ENCODE data around the gene TLK1. TPM values are rescaled to one million over a fixed set of nuclear protein-coding genes. Genes with fewer than 3 reads are reported as not detected.

The TLK1 gene
- total and polyA plus RNA-seq, 4 donors = 8.5 to 54.4 (median 27.3) TPM

DNA sequence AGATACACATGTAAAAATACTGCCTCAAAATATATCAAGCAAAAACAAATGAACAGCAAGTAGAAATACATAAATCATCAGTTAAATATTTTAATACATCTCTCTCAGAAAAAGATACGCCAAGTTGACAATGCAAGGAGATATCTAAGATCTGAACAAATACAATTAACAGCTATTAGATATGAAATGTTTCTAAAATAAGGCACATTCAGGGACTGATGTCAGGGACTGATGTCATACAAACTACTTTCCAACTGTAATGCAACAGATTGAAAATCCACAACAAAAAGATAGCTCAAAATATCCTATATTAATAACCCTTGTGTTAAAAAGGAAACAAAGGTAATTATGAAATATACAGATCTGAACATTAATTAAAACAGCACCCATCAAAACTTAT, 51.7 kb downstream of the TLK1 start:
- WGBS, 2 donors = 85 to 86% methylated on average over 1 of the region's 1 CpG
- H3K4me1 ChIP-seq (ENCODE audit: control insufficient read depth in 5 of 5, insufficient read depth in 5 of 5, low read length in 5 of 5) = no peaks in the 10 kb centered on the region
- H3K9ac ChIP-seq (ENCODE audit: insufficient read depth in 1 of 2, low read length in 2 of 2) = no peak overlapping the region
- DNase-seq (no peak), ATAC-seq (ENCODE audit: insufficient read depth, low FRiP score) (no peak)
- peaks cover 0 to 4% (median 0%) of the 10 kb centered on the region in 4 donors for H3K36me3 ChIP-seq (ENCODE audit: control insufficient read depth in 4 of 4, insufficient read depth in 4 of 4, low read length in 4 of 4)
- H3K27ac ChIP-seq (ENCODE audit: low read depth in 1 of 2, low read length in 1 of 2) = no peak overlapping the region
- H3K9me3 ChIP-seq (ENCODE audit: control insufficient read depth in 4 of 4, insufficient read depth in 3 of 4, low read length in 3 of 4) = peaks cover 0 to 4% (median 0%) of the 10 kb centered on the region in 4 donors
- no peak overlapping the region for H3K4me3 ChIP-seq
- H3K27me3 ChIP-seq (ENCODE audit: control insufficient read depth in 3 of 3, insufficient read depth in 3 of 3, low read length in 2 of 3) = no peaks in the 10 kb centered on the region
- TF ChIP-seq, protein P1, sequence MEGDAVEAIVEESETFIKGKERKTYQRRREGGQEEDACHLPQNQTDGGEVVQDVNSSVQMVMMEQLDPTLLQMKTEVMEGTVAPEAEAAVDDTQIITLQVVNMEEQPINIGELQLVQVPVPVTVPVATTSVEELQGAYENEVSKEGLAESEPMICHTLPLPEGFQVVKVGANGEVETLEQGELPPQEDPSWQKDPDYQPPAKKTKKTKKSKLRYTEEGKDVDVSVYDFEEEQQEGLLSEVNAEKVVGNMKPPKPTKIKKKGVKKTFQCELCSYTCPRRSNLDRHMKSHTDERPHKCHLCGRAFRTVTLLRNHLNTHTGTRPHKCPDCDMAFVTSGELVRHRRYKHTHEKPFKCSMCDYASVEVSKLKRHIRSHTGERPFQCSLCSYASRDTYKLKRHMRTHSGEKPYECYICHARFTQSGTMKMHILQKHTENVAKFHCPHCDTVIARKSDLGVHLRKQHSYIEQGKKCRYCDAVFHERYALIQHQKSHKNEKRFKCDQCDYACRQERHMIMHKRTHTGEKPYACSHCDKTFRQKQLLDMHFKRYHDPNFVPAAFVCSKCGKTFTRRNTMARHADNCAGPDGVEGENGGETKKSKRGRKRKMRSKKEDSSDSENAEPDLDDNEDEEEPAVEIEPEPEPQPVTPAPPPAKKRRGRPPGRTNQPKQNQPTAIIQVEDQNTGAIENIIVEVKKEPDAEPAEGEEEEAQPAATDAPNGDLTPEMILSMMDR (IDR thresholded peaks at IDR 0.05; ENCODE audit: control extremely low read depth, extremely low read depth) = no peak

DNA sequence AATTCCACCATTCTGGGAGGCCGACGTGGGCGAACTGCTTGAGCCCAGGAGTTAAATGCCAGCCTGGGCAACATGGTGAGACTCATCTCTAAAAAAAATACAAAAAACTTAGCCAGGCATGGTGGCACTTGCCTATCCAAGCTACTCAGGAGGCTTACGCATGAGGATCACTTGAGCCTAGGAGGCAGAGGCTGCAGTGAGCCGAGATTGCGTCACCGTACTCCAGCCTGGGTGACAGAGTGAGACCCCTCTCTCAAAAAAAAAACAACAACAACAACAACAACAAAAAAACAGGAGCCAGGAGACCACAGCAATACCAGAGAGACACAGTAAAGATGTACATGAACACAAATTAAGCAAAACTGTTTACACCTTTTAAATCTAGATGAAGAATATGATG, 52.9 kb downstream of the TLK1 start:
- ATAC-seq (ENCODE audit: insufficient read depth, low FRiP score) (no peak), DNase-seq (no peak)
- TF ChIP-seq, protein P1 (IDR thresholded peaks at IDR 0.05; ENCODE audit: control extremely low read depth, extremely low read depth) = no peak
- WGBS, 2 donors = 97 to 98% methylated on average over 7 of the region's 7 CpGs
- Histone ChIP-seq H3K9ac (ENCODE audit: insufficient read depth in 1 of 2, low read length in 2 of 2) (no peak overlapping the region), H3K36me3 (ENCODE audit: control insufficient read depth in 4 of 4, insufficient read depth in 4 of 4, low read length in 4 of 4) (peaks cover 0 to 4% (median 0%) of the 10 kb centered on the region in 4 donors), H3K4me1 (ENCODE audit: control insufficient read depth in 5 of 5, insufficient read depth in 5 of 5, low read length in 5 of 5) (no peaks in the 10 kb centered on the region), H3K27me3 (ENCODE audit: control insufficient read depth in 3 of 3, insufficient read depth in 3 of 3, low read length in 2 of 3) (no peaks in the 10 kb centered on the region), H3K9me3 (ENCODE audit: control insufficient read depth in 4 of 4, insufficient read depth in 3 of 4, low read length in 3 of 4) (peaks cover 0 to 4% (median 0%) of the 10 kb centered on the region in 4 donors), H3K27ac (ENCODE audit: low read depth in 1 of 2, low read length in 1 of 2) (no peak overlapping the region), H3K4me3 (no peak overlapping the region)

DNA sequence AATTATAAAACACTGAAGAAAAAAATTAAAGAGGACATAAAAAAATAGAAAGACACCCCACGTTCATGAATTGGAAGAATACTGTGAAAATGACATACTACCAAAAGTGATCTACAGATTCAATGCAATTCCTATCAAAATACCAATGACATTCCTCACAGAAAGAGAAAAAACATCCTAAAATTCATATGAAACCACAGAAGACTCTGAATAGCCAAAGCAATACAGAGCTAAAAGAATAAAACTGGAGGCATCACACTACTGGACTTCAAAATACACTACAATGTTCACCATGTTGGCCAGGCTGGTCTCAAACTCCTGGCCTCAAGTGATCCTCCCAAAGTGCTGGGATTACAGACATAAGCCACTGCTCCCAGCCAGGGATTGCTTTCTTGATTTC, 56.3 kb downstream of the TLK1 start:
- ATAC-seq (ENCODE audit: insufficient read depth, low FRiP score) (no peak), DNase-seq (no peak)
- H3K27me3 ChIP-seq (ENCODE audit: control insufficient read depth in 3 of 3, insufficient read depth in 3 of 3, low read length in 2 of 3) = no peaks in the 10 kb centered on the region
- TF ChIP-seq, protein P1 (IDR thresholded peaks at IDR 0.05; ENCODE audit: control extremely low read depth, extremely low read depth) = no peak
- H3K9ac ChIP-seq (ENCODE audit: insufficient read depth in 1 of 2, low read length in 2 of 2) = no peak overlapping the region
- WGBS, 2 donors = 100% methylated on average over 1 of the region's 1 CpG
- H3K27ac ChIP-seq (ENCODE audit: low read depth in 1 of 2, low read length in 1 of 2) = no peak overlapping the region
- H3K9me3 ChIP-seq (ENCODE audit: control insufficient read depth in 4 of 4, insufficient read depth in 3 of 4, low read length in 3 of 4) = peaks cover 0 to 6% (median 0%) of the 10 kb centered on the region in 4 donors
- H3K4me3 ChIP-seq = no peak overlapping the region
- no peaks in the 10 kb centered on the region for H3K4me1 ChIP-seq (ENCODE audit: control insufficient read depth in 5 of 5, insufficient read depth in 5 of 5, low read length in 5 of 5)
- H3K36me3 ChIP-seq (ENCODE audit: control insufficient read depth in 4 of 4, insufficient read depth in 4 of 4, low read length in 4 of 4) = no peaks in the 10 kb centered on the region

DNA sequence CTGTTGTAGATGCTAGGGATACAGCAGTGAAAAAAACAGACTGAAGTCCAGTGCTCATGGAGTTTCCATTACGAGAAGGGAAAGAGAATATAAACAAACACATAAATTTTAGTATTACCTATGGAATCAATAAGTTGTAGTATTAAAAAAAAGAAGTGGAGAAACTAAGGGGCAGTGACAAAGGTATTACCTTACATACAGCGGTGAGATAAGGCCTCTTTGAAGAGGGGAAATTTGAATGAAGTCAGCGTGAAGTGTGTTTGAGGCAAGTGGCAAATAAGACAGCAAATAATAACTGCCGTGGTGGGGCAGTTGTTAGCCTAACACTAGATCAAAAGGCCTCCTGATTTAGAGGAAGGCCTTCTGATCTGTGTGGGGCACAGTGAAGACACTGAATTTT, 57.9 kb downstream of the TLK1 start:
- Histone ChIP-seq H3K9me3 (ENCODE audit: control insufficient read depth in 4 of 4, insufficient read depth in 3 of 4, low read length in 3 of 4) (peaks cover 0 to 17% (median 1%) of the 10 kb centered on the region in 4 donors), H3K9ac (ENCODE audit: insufficient read depth in 1 of 2, low read length in 2 of 2) (no peak overlapping the region), H3K36me3 (ENCODE audit: control insufficient read depth in 4 of 4, insufficient read depth in 4 of 4, low read length in 4 of 4) (no peaks in the 10 kb centered on the region), H3K27ac (ENCODE audit: low read depth in 1 of 2, low read length in 1 of 2) (no peak overlapping the region), H3K4me3 (no peak overlapping the region), H3K4me1 (ENCODE audit: control insufficient read depth in 5 of 5, insufficient read depth in 5 of 5, low read length in 5 of 5) (no peaks in the 10 kb centered on the region), H3K27me3 (ENCODE audit: control insufficient read depth in 3 of 3, insufficient read depth in 3 of 3, low read length in 2 of 3) (no peaks in the 10 kb centered on the region)
- ATAC-seq (ENCODE audit: insufficient read depth, low FRiP score) = no peak
- WGBS, 2 donors = 69 to 86% methylated on average over 4 of the region's 4 CpGs
- DNase-seq = peak in 1 of 3 donors; percentile 16
- TF ChIP-seq, protein P1 (IDR thresholded peaks at IDR 0.05; ENCODE audit: control extremely low read depth, extremely low read depth) = no peak

Measured in lung (tissue), 12 donors.